SU-DHL-6 (cell line): ENCODE measurements around the gene BEAN1.

Source experiments
- H2AFZ ChIP-seq: fragments of 200-600 bp; sonication (generic); 2 replicates; pipeline ENCODE4 v1.6.1; 2014; ENCODE audit warnings: low read depth, mild to moderate bottlenecking, moderate library complexity, mixed read lengths, antibody characterized with exemption, low read length; ENCODE audit not compliant: severe bottlenecking
- H3F3A ChIP-seq: fragments of 200-600 bp; shearing (Covaris generic); 2 replicates; pipeline ENCODE4 v1.6.0; 2016; ENCODE audit warnings: antibody characterized with exemption, mild to moderate bottlenecking; ENCODE audit not compliant: insufficient read depth
- H3K27ac ChIP-seq: fragments of 200-600 bp; sonication (generic); 2 replicates; pipeline ENCODE4 v1.5.1; 2016; ENCODE audit warnings: low read depth, mild to moderate bottlenecking, low read length, moderate library complexity, mixed read lengths
- H3K27me3 ChIP-seq: fragments of 200-600 bp; sonication (generic), shearing (Covaris generic); 2 replicates; pipeline ENCODE4 v1.6.0; 2014; ENCODE audit warnings: mild to moderate bottlenecking, low read length
- H3K36me3 ChIP-seq: fragments of 200-600 bp; sonication (generic); 2 replicates; pipeline ENCODE4 v1.6.1; 2014; ENCODE audit warnings: mild to moderate bottlenecking, low read length, mixed read lengths
- H3K4me2 ChIP-seq: fragments of 300-600, 200-600 bp; shearing (Covaris generic), sonication (generic); 2 replicates; pipeline ENCODE4 v1.6.0; 2014; ENCODE audit warnings: low read length, low read depth, mild to moderate bottlenecking; ENCODE audit not compliant: poor library complexity, severe bottlenecking
- H3K4me3 ChIP-seq: fragments of 200-600 bp; sonication (generic); 2 replicates; pipeline ENCODE4 v1.5.1; 2014; ENCODE audit warnings: antibody characterized with exemption, low read length, mild to moderate bottlenecking, mixed read lengths; ENCODE audit not compliant: insufficient read depth, poor library complexity, severe bottlenecking
- H3K79me2 ChIP-seq: fragments of 200-600 bp; sonication (generic); 2 replicates; pipeline ENCODE4 v1.6.1; 2014; ENCODE audit warnings: mild to moderate bottlenecking, low read length, moderate library complexity; ENCODE audit not compliant: insufficient read depth
- H3K9ac ChIP-seq: fragments of 200-600 bp; sonication (generic); 2 replicates; pipeline ENCODE4 v1.7.0; 2014; ENCODE audit warnings: mild to moderate bottlenecking, low read length
- H3K9me2 ChIP-seq: fragments of 200-600 bp; sonication (generic); replicated peaks from 2 replicates; pipeline ENCODE4 v1.6.1; 2014; ENCODE audit warnings: low read length; ENCODE audit not compliant: insufficient read depth
- H3K9me3 ChIP-seq: fragments of 200-600 bp; sonication (generic); 2 replicates; pipeline ENCODE4 v1.6.1; 2014; ENCODE audit warnings: low read length, mixed read lengths; ENCODE audit not compliant: insufficient read depth
- H4K20me1 ChIP-seq: fragments of 200-600 bp; sonication (generic); 2 replicates; pipeline ENCODE4 v1.6.1; 2014; ENCODE audit warnings: low read depth, mild to moderate bottlenecking, antibody characterized with exemption, low read length, moderate library complexity, mixed read lengths
- EZH2phosphoT487 ChIP-seq: fragments of 200-600 bp; sonication (generic), shearing (Covaris generic); conservative IDR thresholded peaks from 2 replicates; pipeline ENCODE4 v1.6.1; 2018; ENCODE audit warnings: mild to moderate bottlenecking, antibody characterized with exemption, low read length, moderate library complexity, mixed read lengths
- TF ChIP-seq, protein P1 (sequence below): fragments of 200-600 bp; sonication (generic); IDR thresholded peaks from one replicate; pipeline ENCODE4 v1.5.1; 2017; ENCODE audit warnings: antibody characterized with exemption, mild to moderate bottlenecking, low read length, moderate library complexity; ENCODE audit not compliant: insufficient read depth, poor library complexity, severe bottlenecking

BEAN1 gene

DNA sequence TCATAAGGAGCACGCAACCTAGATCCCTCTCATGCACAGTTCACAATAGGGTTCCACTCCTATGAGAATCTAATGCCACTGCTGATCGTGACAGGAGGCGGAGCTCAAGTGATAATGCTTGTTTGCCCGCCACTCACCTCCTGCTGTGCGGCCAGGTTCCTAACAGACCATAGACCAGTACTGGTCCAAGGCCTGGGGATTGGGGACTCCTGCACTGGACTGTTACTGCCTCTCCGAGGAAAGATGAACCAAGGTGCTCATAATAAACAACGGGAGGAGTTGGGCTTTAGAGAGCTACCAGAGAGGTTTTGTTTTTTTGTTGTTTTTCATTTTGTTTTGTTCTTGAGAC, 64.6 kb downstream of the BEAN1 start:
- Histone ChIP-seq H3K36me3 (no peaks in the 10 kb centered on the region), H3F3A (no peaks in the 10 kb centered on the region), H3K27me3 (no peaks in the 10 kb centered on the region), H4K20me1 (no peaks in the 10 kb centered on the region), H3K9me2 (no peaks in the 10 kb centered on the region), H3K4me3 (no peak overlapping the region), H2AFZ (no peak overlapping the region), H3K79me2 (no peaks in the 10 kb centered on the region), H3K4me2 (no peak overlapping the region), H3K27ac (no peak overlapping the region), H3K9me3 (no peaks in the 10 kb centered on the region), H3K9ac (no peak overlapping the region)
- TF ChIP-seq EZH2phosphoT487 = no peak
- TF ChIP-seq, protein P1, sequence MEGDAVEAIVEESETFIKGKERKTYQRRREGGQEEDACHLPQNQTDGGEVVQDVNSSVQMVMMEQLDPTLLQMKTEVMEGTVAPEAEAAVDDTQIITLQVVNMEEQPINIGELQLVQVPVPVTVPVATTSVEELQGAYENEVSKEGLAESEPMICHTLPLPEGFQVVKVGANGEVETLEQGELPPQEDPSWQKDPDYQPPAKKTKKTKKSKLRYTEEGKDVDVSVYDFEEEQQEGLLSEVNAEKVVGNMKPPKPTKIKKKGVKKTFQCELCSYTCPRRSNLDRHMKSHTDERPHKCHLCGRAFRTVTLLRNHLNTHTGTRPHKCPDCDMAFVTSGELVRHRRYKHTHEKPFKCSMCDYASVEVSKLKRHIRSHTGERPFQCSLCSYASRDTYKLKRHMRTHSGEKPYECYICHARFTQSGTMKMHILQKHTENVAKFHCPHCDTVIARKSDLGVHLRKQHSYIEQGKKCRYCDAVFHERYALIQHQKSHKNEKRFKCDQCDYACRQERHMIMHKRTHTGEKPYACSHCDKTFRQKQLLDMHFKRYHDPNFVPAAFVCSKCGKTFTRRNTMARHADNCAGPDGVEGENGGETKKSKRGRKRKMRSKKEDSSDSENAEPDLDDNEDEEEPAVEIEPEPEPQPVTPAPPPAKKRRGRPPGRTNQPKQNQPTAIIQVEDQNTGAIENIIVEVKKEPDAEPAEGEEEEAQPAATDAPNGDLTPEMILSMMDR = no peak

DNA sequence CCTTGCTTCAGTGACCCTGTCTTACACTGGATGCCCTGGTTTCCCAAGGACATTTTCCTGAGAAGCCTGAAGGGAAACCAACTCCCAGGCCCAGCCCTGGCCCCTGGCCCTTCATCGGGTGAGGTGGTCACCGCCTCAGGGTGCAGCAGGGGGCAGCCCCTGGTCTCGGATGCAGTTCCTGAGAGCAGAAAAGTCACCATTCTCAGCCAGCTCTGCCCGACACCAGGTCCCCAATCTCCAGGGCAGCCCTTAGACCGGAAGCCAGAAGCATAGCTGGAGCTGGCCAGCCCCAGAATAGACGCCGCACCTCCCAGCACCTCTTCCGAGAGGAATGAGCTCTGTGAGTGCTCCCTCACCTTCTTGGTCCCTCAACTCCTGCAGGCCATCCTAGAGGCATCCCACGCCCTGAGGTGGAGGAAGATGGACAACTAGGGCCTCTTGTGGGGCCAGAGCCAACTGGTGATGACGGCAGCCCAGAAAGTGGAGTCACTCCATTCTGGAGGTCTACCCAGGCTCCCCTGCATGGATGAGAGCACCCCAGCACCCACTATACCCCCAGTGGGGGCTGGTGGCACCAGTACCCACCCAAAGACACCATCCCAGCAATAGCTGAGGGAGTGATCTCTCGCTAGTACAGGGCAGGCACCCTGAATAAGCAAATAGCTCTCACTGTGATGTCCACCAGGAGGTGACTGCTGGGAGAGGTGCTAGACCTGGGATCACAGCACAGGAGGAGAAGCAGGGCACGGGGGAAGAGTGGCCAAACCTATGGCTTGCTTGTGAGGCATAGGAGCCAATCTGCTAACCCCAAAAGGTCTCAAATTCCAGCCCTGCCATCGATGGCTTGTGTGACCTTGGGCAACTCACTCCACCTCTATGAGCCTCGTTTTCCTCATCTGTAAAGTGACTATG, 66.7 kb downstream of the BEAN1 start:
- H3K4me2 ChIP-seq = no peak overlapping the region
- H4K20me1 ChIP-seq = no peaks in the 10 kb centered on the region
- TF ChIP-seq, protein P1 = no peak
- no peak for TF ChIP-seq EZH2phosphoT487
- no peaks in the 10 kb centered on the region for H3K79me2 ChIP-seq
- no peaks in the 10 kb centered on the region for H3K9me3 ChIP-seq
- no peak overlapping the region for H3K4me3 ChIP-seq
- no peak overlapping the region for H3K27ac ChIP-seq
- no peaks in the 10 kb centered on the region for H3K36me3 ChIP-seq
- H3K27me3 ChIP-seq = no peaks in the 10 kb centered on the region
- H3K9me2 ChIP-seq = no peaks in the 10 kb centered on the region
- no peaks in the 10 kb centered on the region for H3F3A ChIP-seq
- H3K9ac ChIP-seq = no peak overlapping the region
- no peak overlapping the region for H2AFZ ChIP-seq

DNA sequence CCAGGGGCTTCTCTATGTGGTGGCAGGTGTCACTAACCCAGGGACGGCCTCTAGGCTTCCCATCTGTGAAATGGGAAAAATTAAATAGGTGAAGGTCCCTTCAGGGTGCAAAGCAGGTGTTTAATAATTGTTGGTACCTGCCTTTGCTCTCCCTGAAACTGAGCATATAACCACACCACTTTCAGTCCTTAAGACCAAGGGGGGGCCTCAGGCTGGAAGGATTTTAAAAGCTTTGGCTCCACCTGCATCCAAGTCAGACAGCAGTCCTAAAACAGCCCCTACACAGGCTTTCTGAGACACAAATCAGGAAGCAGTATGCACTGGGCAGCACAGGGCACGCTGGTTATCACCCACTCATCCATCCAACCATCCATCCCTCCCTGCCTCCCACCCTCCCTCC, 67.8 kb downstream of the BEAN1 start:
- Histone ChIP-seq H3F3A (no peaks in the 10 kb centered on the region), H2AFZ (no peak overlapping the region), H3K27me3 (no peaks in the 10 kb centered on the region), H3K9me2 (no peaks in the 10 kb centered on the region), H3K9ac (no peak overlapping the region), H3K4me2 (no peak overlapping the region), H3K36me3 (no peaks in the 10 kb centered on the region), H3K79me2 (no peaks in the 10 kb centered on the region), H3K9me3 (no peaks in the 10 kb centered on the region), H3K27ac (no peak overlapping the region), H3K4me3 (no peak overlapping the region), H4K20me1 (no peaks in the 10 kb centered on the region)
- no peak for TF ChIP-seq EZH2phosphoT487
- TF ChIP-seq, protein P1 = no peak
